Eye (tissue), 1 donor: Measurements from ENCODE around the gene HOTAIR.

Experiments used
- DNase-seq: peaks from one replicate; pipeline ENCODE4 v3.0.0-alpha.2; 2015

The HOTAIR gene

DNA sequence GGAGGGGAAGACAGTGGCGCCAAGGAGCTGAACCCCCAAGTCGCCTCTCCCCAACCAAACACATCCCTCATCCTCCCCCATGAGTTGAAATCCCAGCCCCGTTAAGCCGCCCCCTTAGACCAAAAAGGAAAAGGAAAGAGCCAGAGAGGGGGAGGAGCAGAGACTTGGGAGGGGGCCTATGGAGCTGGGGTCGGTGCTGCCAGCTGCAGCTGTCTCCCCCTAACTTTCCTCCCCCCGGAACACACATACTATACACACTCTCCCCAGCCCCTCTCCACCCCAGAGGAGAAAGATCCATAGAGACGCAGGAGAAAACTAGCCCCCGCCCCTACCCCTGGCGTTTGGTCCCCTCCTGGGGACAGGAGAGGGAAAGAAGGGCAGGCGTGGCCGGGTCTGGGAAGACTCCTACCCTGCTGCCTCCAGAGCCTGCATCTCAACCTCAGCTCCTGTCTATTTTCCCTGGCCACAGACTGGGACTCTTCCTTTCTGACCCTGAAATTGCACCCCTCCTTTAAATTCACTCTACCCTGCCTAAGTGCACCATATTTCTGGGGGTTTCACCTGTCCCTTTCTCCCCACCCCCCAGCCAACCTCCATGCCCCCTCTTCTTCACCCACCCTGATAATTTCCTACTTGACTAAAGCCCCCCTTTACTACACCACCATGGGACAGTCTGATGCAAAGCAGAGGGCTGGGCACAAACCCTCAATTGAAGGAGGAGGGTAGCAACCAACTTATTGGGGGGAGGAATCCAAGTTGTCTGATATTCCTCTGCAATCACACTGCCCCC, 23.6 kb upstream of the HOTAIR start:
- no peak for DNase-seq

GRCh38 chr12:53997204-53998109, 22.7 kb upstream of the HOTAIR start:
- DNase-seq = no peak

DNA sequence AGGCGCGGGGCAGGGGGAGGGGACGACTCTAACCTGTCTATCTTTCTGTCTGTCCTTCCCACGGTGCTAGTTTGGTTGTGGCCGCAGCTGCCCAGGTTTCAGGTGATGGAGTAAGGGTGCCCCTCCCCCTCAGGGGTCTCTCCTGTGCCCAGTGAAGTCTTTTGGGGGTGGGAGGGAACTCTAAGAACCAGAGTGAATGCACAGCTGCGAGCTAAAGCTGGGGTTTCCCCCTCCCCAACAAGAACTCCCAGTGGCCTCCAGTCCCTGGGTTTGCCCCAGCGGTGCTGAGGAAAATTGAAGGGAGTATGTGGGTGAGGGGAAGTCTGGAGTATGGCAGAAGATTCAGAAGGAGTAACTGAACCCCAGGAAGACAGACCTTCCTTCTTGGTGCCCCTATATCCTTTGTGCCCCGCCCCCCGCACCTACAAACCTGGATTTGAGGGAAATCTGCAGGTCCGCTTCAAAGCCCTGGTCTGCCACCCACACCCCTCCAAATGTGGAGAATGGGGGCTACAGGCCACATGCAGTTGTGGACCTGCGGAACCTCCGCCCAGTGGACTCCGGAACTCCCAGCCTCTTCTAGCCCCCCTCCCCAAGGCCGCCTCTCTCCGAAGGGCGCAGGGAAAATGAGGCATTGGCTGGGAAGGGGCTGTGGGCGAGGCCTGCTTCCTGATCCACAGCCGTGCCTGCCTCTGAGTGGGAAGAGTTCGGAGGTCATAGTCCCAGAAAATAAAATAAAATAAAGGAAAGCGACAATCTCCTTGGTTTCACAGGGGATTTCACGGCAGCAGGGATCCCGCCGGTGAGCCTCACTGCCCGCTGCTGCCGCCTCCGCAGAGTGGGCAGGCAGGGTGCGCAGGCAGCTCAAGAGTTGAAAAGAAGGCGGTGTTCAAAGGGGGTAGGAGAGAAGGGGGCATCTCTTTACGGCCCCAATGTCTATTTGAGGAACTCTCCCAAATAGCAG, 21.8 kb upstream of the HOTAIR start:
- no peak for DNase-seq

DNA sequence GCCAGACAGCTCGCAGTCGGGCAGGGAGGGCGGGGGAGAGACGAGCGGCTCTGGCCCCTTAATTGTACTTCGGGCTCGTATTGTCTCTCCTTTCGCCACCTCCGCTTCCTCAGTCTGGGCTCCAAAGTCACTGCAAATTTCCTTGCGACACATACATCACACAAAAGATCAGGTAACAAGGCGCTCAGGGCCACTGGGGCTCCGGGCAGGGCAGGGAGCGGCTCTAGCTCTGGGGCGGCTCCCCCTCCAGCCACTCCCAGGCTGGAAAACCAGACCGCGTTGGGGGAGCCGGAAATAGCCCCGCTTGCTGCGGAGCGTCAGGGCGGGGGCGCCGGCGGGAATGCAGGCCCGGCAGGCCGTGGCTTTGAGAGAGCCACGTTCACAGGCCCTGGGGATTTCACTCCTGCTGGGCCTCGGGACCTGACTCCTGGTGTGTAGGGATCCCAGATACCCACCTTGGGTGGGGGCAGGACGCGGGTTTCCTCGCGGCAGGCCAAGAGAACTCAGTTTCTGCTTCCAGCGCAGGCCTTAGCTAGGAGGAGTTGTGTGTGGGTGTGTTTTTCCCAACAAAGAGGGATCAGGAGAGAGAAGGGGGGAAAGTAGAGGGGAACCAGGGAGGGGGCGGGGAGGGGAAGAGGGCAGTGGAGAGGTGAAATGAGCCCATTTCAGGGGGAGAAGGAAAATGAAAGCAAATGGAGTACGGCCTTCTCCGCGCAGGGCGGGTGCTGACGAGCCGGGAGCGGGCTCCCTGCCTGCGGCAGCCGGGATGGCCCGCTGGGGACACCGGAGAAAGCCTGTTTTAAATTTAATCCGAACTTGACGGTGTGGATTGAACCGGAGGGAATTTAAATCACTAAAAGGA, 20.9 kb upstream of the HOTAIR start:
- DNase-seq = no peak

DNA sequence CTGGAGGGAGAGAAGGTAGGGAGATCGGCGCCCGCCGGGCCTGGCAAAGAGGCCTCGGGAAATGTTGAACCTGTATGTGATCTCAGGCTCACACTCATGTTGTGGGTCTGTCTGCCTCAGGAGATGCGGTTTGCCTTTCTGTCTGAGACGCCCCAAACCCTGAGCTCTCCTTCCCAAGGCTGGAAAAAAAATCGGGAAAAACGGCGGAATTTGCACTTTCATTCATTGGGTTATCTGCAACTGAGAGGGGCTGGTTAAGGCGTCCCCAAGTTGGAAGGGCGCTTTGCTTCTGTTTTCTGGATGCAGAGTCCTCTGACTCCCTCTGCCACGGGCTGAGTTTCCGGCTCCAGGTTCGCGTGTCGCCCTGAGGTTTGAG, 20.2 kb upstream of the HOTAIR start:
- DNase-seq = no peak

- no peak for DNase-seq
These were observed 19.7 kb upstream of the HOTAIR start for GRCh38 chr12:53994264-53995001.

DNA sequence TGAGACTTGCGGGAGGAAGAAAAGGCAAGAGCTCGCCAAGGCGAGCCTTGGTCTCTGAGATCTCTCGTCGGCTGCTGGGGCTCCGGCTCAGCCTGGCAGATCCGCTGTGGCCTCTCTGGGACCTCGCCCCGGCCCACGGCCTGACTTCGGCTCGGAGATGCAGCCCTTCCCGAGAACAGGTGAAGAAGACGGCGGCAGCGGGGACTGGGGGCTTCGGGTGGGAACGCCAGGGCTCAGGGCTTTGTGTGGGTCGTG, 19.2 kb upstream of the HOTAIR start:
- no peak for DNase-seq

GRCh38 chr12:53993162-53994008, 18.6 kb upstream of the HOTAIR start:
- DNase-seq = no peak

DNA sequence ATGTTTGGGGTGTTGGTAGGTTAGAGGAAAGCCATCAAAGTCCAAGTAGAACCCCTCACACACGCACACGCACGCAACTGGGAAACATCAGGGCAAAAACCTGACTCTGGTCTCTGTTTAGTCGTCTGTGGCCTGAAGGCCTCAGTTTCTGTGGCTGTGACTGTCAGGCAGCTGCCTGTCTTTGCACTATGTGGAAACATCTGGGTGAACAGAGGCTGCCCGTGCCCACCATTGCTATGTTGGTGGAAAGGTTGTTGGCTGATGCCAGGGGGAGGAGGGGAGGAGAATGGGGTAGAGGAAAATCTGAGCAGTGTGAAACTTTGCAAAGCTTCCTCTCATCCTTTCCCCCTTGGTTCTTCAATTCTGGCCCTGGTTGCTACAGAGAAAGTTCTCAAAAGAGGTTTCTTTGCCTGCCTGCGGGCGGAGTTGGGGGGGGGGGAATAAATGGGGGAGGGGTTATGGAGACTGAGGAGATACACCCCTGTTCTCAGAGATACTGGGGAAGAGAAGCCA, 17.7 kb upstream of the HOTAIR start:
- no peak for DNase-seq

DNA sequence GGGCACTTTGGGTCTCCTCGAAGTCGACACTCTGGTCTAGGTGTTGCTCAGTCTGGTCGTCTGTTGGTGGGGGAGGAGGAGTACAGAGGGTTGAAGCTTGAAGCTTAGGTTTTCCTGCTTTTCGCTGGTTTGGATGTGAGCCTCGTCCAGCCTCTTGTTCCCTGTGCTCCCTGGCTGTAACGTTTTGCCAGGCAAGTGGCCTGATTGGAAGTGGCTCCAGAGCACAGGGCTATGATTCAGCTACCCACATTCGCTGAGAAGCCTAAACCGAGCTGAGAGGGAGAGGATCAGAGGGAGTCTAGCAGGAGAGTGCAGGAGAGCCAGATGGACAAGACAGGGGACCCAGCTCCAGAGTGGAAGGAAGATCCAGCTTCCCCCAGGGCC, 16.3 kb upstream of the HOTAIR start:
- DNase-seq = no peak

GRCh38 chr12:53990311-53991076, 15.7 kb upstream of the HOTAIR start:
- no peak for DNase-seq

DNA sequence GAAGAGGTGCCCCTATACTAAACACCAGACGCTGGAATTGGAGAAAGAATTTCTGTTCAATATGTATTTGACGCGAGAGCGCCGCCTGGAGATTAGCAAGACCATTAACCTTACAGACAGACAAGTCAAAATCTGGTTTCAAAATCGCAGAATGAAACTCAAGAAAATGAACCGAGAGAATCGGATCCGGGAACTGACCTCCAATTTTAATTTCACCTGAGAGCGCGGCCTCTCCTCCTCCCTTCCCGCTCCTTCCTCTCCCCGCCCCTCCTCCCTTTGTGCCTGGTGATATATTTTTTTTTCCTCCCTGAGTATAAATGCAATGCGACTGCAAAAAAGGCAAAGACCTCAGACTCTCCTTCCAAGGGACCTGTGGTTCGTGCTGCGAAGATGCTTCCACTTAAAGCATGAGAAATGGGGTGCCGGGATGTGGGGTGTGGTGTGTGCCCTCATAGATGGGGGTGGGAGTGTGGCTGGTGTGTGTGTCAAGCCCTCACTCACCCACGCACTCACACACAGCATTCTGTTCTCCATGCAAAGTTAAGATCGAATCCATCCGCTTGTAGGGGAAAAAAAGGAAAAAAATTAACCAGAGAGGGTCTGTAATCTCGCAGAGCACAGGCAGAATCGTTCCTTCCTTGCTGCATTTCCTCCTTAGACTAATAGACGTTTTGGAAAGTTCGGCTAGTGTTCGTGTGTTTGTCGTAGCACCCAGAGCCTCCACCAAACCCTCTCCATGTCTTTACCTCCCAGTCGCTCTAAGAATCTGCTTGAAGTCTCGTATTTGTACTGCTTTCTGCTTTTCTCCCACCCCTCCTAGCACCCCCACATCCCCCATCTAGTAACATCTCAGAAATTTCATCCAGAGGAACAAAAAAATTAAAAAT, 14.7 kb upstream of the HOTAIR start:
- DNase-seq = no peak

DNA sequence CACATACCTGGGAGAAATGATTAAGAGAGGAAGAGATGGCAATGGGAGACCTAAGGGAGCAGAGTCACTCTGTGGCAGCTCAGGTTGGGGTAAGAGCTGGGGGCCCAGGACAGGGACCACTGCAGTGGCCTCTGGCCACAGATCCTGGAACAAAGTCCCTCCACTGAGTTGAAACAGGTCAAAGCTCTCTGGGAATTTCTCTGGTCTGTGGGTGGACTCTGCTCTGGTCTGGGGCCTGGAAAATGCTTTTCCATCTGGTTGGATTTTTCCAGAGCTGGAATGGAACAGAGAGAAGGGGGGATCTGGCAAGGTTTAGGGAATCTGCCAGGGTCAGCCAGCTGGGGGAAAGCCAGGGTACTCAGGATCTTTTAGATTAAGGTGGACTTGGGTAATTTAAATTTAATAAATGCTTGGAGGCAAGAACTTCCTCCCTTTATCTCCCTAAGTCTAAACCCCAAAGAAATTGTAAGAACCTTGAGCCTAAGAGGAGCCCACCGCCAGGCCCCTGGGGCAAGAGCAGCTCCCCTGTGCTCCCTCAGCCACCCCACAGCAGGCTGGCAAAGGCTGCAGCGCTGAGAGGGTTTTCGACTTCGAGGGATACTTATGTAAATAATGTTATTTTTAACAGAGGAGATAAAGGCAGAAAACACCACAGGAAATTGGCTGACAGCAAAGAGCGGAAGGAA, 13.9 kb upstream of the HOTAIR start:
- DNase-seq = no peak

GRCh38 chr12:53987787-53988230, 13.1 kb upstream of the HOTAIR start:
- no peak for DNase-seq

GRCh38 chr12:53986686-53987483, 12.1 kb upstream of the HOTAIR start:
- no peak for DNase-seq

DNA sequence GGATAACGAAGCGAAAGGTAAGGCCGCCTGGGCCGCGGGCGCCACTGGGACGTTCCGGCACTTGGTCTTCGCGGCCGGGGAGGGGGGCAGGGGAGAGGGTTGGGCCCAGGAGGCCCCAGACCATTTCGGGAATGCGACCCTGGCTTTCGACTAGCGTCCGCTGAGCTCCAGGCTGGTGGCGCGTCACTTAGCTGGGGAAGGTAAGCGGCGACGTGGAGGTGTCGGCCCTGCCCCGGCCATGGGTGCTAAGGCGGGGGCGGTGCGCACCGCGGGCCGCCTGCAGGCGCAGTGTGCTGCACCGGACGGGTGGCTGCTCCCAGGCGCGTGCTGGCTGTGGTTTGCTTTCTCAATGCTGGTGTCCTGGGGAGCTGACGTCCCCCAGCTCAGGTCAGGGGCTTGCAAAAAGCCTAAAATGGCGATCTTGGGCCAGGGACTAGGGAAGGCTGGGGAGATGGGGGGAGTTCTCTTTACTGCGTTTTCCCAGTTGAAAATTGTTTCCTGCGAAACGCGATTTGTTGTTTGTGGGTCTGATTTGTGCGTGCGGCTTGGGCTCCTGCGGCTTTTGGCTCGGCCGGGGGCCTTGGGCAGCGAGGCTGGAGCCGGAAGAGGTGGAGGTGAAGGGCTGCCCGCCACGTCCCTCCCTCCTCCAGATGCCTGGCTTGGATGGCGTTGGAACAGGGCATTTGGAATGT, 11.4 kb upstream of the HOTAIR start:
- DNase-seq = no peak
